G401.6 (cell line): Measurements from ENCODE around the gene FGD3.

Experiments used
- FAIRE-seq: peaks from 2 replicates; lab custom pipeline; 2012; peaks lifted over from hg19 to GRCh38; lab: Jason Lieb, UNC

The FGD3 gene

GRCh38 chr9:92954049-92954861 is 6.9 kb downstream of the FGD3 start:
- no peak for FAIRE-seq

GRCh38 chr9:92954886-92955285 is 7.6 kb downstream of the FGD3 start:
- no peak for FAIRE-seq

GRCh38 chr9:92960561-92961290 is 13.4 kb downstream of the FGD3 start:
- FAIRE-seq = no peak

GRCh38 chr9:92961627-92962302 is 14.4 kb downstream of the FGD3 start:
- FAIRE-seq = no peak

- FAIRE-seq = no peak
These were observed 15.0 kb downstream of the FGD3 start for GRCh38 chr9:92962303-92962649.

GRCh38 chr9:92962846-92963245 is 15.5 kb downstream of the FGD3 start:
- no peak for FAIRE-seq

- FAIRE-seq = no peak
These were observed 16.7 kb downstream of the FGD3 start for GRCh38 chr9:92963831-92964606.

- FAIRE-seq = no peak
These were observed 17.3 kb downstream of the FGD3 start for GRCh38 chr9:92964607-92965060.

GRCh38 chr9:92965061-92965758 is 17.9 kb downstream of the FGD3 start:
- FAIRE-seq = no peak

- no peak for FAIRE-seq
These were observed 18.6 kb downstream of the FGD3 start for GRCh38 chr9:92965759-92966517.

GRCh38 chr9:92966518-92966800 is 19.1 kb downstream of the FGD3 start:
- no peak for FAIRE-seq

GRCh38 chr9:92968081-92968480 is 20.8 kb downstream of the FGD3 start:
- no peak for FAIRE-seq

- FAIRE-seq = no peak
These were observed 22.5 kb downstream of the FGD3 start for GRCh38 chr9:92969516-92970466.

GRCh38 chr9:92970467-92970923 is 23.2 kb downstream of the FGD3 start:
- no peak for FAIRE-seq

GRCh38 chr9:92971121-92971520 is 23.8 kb downstream of the FGD3 start:
- no peak for FAIRE-seq

- FAIRE-seq = no peak
These were observed 24.5 kb downstream of the FGD3 start for GRCh38 chr9:92971776-92972175.

- FAIRE-seq = no peak
These were observed 26.4 kb downstream of the FGD3 start for GRCh38 chr9:92973700-92974099.

GRCh38 chr9:92974161-92974661 is 26.9 kb downstream of the FGD3 start:
- FAIRE-seq = no peak
